Thyroid gland (tissue), 4 donors: ENCODE measurements around the gene DKK3.

Experiments used
- POLR2A ChIP-seq, 2 donors: fragments of 450-650 bp; IDR thresholded peaks; one replicate each; pipeline ENCODE4 v1.6.1; 2017; ENCODE audit warnings: antibody characterized with exemption in 2 of 2, mild to moderate bottlenecking in 2 of 2, moderate library complexity in 1 of 2
- TF ChIP-seq, protein P1 (sequence below), 6 experiments: fragments of 200-600 bp in 3 of 6; fragments of 450-650 bp in 3 of 6; sonication (generic) in 3 of 6; IDR thresholded peaks; one replicate each; pipeline ENCODE4 v1.5.1; 2016 to 2019; ENCODE audit warnings: antibody characterized with exemption in 6 of 6, mild to moderate bottlenecking in 2 of 6, inconsistent platforms in 1 of 6, moderate library complexity in 1 of 6

DNA sequence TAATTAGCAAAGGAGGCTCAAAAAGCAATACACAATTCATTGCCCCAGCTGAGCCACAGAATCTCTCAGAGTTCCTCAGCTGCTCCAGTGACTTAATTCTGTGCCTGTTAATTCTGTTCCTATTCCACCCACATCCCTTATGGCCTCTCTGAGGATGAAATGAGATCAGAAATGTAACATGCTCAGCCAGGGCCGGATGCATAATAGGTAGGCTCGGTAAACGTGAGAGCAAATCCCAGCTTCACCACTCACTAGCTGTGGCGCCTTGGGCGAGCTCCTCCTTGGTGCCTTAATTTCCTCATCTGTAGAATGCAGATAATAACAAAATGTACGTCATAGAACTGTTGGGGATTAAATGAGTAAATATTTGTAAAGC, 42.8 kb upstream of the DKK3 start:
- TF ChIP-seq, protein P1, sequence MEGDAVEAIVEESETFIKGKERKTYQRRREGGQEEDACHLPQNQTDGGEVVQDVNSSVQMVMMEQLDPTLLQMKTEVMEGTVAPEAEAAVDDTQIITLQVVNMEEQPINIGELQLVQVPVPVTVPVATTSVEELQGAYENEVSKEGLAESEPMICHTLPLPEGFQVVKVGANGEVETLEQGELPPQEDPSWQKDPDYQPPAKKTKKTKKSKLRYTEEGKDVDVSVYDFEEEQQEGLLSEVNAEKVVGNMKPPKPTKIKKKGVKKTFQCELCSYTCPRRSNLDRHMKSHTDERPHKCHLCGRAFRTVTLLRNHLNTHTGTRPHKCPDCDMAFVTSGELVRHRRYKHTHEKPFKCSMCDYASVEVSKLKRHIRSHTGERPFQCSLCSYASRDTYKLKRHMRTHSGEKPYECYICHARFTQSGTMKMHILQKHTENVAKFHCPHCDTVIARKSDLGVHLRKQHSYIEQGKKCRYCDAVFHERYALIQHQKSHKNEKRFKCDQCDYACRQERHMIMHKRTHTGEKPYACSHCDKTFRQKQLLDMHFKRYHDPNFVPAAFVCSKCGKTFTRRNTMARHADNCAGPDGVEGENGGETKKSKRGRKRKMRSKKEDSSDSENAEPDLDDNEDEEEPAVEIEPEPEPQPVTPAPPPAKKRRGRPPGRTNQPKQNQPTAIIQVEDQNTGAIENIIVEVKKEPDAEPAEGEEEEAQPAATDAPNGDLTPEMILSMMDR (IDR thresholded peaks at IDR 0.05) = no peak
- no peak for TF ChIP-seq POLR2A (IDR thresholded peaks at IDR 0.05)
